AG09319 (cell line): Measurements from ENCODE around the gene MAP4.

Source experiments
- DNase-seq: peaks from one replicate; pipeline ENCODE4 v3.0.0-alpha.2; 2010; ENCODE audit warnings: low read depth; ENCODE audit errors: extremely low read depth
- TF ChIP-seq, protein P1 (sequence below): IDR thresholded peaks from 2 replicates; pipeline ENCODE4 v1.5.1; 2011; ENCODE audit warnings: low read depth, mild to moderate bottlenecking, inconsistent platforms, low read length, moderate library complexity

The MAP4 gene

DNA sequence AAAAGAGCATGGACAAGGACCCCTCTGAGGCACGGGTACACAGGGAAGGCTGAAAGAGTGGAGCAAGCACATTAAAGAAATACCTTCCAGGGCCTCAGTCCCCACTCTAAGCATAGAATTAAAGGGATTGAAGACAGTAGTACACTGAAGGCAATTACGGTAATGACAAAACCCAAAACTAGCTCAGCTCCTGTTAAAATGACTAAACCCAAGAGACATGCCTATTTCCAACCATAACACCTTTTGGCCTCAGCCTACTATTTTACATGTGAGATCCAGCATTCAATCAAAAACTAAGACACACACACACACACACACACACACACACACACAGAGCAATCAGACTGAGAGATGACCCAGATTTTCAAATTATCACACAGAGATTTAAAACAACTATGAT lies 19.8 kb downstream of the MAP4 start:
- DNase-seq = no peak
- TF ChIP-seq, protein P1, sequence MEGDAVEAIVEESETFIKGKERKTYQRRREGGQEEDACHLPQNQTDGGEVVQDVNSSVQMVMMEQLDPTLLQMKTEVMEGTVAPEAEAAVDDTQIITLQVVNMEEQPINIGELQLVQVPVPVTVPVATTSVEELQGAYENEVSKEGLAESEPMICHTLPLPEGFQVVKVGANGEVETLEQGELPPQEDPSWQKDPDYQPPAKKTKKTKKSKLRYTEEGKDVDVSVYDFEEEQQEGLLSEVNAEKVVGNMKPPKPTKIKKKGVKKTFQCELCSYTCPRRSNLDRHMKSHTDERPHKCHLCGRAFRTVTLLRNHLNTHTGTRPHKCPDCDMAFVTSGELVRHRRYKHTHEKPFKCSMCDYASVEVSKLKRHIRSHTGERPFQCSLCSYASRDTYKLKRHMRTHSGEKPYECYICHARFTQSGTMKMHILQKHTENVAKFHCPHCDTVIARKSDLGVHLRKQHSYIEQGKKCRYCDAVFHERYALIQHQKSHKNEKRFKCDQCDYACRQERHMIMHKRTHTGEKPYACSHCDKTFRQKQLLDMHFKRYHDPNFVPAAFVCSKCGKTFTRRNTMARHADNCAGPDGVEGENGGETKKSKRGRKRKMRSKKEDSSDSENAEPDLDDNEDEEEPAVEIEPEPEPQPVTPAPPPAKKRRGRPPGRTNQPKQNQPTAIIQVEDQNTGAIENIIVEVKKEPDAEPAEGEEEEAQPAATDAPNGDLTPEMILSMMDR = no peak

DNA sequence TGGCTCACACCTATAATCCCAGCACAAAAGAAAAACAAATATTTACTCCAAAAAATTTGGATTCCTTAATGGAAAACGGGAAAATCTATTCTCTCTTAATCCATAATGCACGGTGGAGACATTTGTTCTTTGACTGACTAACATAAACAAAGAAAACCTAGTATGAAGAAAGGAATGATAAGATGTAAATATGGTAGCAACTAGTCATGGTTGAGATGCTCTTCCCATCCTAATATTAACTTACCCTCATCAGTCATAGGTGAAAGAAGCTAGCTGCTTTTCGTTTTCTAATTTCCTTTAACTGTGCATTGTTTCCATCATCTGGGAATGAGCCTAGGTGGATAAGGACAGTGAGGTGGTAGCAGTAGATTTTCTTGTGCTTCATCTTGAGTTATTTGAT lies 22.0 kb downstream of the MAP4 start:
- TF ChIP-seq, protein P1 = no peak
- no peak for DNase-seq

DNA sequence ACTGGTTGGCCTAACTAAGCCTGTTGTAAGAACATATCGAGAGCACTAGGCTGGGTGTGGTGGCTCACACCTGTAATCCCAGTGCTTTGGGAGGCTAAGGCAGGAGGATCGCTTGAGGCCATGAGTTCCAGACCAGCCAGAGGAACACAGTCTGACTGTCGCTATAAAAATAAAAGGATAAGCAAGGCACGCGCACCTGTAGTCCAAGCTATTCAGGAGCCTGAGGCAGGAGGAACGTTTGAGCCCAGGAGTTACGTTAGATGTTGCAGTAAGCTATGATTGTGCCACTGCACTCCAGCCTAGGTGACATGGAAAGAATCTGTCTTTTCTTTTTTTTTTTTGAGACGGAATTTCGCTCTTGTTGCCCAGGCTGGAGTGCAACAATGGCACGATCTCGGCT lies 24.9 kb downstream of the MAP4 start:
- TF ChIP-seq, protein P1 = no peak
- no peak for DNase-seq

DNA sequence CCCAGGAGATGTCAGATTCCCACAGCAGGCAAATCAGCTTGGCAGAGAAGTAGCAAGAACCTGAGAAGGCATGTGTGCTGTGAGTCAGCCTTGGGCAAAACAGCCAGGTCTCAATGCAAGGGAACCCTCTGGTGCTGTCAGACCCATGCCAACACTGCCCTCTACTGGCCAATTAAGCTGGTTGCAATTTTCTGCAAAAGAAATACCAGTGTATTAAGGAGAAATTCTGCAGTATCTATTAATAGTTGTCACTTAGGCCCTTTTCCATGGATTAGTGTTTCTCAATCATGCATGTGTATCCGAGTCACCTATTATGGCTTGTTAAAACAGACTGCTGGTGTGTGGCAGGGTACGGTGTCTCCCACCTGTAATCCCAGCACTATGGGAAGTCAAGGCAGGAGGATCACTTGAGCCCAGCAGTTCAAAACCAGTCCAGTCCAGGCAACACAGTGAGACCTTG lies 26.2 kb downstream of the MAP4 start:
- TF ChIP-seq, protein P1 = peak; percentile 83
- peak; percentile 85 for DNase-seq

DNA sequence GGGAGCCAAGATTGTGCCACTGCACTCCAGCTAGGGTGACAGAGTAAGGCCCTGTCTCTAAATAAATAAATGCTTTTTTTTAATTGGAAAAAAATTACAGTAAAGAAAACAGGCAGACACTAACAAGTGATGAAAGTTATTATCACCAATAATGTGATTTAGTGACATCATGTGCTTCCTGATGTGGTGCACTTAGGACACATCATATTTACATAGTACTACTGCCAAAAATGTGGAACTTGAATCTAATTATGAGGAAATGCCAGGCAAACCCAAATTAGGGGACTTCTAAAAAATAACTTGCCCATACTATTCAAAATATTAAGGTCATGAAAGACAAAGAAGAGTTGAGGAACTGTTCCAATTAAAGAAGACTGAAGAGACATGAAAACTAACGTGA lies 30.8 kb downstream of the MAP4 start:
- no peak for DNase-seq

DNA sequence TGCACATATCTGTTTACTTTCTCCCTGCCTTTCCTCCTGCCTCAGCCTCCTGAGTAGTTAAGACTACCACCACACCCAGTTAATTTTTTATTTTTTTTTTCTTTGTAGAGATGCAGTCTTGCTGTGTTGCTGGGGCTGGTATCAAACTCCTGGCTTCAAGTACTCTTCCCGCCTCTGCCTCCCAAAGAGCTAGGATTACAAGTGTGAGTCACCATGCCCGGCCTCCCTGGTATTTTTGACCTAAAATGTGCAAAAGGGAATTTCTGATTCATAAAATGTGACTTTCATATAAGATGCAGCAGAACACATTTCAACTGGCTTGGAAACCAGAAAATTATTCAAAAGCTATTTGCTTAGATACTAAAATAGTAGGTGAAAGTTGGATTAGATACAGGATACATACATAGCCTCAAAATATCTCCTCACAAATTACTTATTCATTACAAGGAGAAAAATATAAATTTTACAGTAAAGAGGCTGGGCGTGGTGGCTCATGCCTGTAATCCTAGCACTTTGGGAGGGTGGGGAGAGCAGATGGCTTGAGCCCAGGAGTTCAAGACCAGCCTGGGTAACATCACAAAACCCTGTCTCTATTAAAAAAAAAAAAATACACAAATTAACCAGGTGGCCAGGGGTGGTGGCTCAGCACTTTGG lies 32.0 kb downstream of the MAP4 start:
- DNase-seq = peak; percentile 56

More for the DNA sequence above, 30.8 kb downstream of the MAP4 start:
- TF ChIP-seq, protein P1 = no peak

DNA sequence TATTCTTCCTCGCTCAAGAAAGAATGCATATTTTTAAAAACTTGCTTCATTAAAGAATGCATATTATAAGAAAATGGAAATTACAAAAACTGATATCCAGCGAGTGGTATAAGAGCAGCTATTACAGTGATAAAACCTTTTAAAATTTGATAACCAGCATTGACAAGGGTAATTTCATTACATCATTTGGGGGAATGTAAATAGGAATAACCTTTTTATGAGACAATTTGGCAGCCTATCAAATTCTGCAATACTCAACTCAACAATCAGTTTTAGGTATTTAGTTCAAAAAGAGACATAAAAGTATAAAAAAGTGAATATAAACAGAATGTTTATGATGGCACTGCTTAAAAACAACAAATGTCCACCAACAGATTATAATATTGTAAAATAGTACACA lies 35.4 kb downstream of the MAP4 start:
- no peak for DNase-seq
- TF ChIP-seq, protein P1 = no peak

More for the DNA sequence above, 32.0 kb downstream of the MAP4 start:
- TF ChIP-seq, protein P1 = no peak
